Lower leg skin (tissue), 4 donors: ENCODE data around the gene C6orf118. TPM values are rescaled to one million over a fixed set of nuclear protein-coding genes. Genes with fewer than 3 reads are reported as not detected.

ENCODE experiments used
- DNase-seq, 2 donors: peaks; one replicate each; pipeline ENCODE4 v3.0.0-alpha.2; 2019; ENCODE audit warnings: low spot score in 2 of 2
- H3K4me3 ChIP-seq: fragments of 200-600 bp; sonication (generic); 2 replicates; pipeline ENCODE4 v1.5.1; 2017; ENCODE audit warnings: mild to moderate bottlenecking, low read depth; ENCODE audit not compliant: poor library complexity, severe bottlenecking
- POLR2A ChIP-seq, 2 donors: fragments of 450-650 bp; IDR thresholded peaks; one replicate each; pipeline ENCODE4 v1.6.1; 2016 to 2017; ENCODE audit warnings: antibody characterized with exemption in 2 of 2, mild to moderate bottlenecking in 1 of 2, moderate library complexity in 1 of 2
- WGBS, 2 donors: methylation state at CpG; one replicate each; pipeline ENCODE4 v1.1.5; 2018; 5-methylcytosine and 5-hydroxymethylcytosine counted together
- intact Hi-C: fragments of 100-400 bp; cut with DNase I; formaldehyde crosslinking; loops from one replicate; pipeline ENCODE4 v1.15.0; 2023; ENCODE audit warnings: low total_unique reads
- total RNA-seq, 4 donors: library from RNA; depleted of rRNA; stranded (reverse); fragments of >200 nt; gene quantifications; one replicate each; pipeline ENCODE4 v1.1.0, GENCODE V29; 2016
- TF ChIP-seq, protein P1 (sequence below), 3 donors: fragments of 450-650 bp; IDR thresholded peaks; one replicate each; pipeline ENCODE4 v1.5.1; 2016; ENCODE audit warnings: antibody characterized with exemption in 3 of 3, mild to moderate bottlenecking in 3 of 3, moderate library complexity in 2 of 3

C6orf118 gene
- total RNA-seq, 4 donors from 2014 or later: not detected

DNA sequence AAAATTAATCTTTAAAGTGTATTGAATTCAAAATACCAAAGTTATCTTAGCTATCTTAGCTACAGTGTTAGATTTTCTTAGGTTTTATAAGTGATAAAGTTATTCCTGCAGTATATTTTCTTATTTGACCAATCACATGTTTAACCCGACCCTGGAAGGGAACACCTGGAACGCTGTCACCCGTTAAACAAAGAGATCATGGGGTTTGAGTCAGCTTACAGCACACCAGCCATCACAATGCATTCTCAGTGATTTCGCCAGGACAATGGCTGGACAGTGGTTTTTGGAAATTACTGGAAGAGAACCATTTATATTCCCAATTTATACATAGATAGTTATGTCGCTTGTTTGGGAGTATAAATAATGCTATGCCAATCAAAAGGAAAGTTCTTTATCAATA is 10.5 kb downstream of the C6orf118 start:
- WGBS, 2 donors: 82 to 85% methylated on average over 5 of the region's 5 CpGs
- intact Hi-C loops: no loop called here
- TF ChIP-seq, protein P1, sequence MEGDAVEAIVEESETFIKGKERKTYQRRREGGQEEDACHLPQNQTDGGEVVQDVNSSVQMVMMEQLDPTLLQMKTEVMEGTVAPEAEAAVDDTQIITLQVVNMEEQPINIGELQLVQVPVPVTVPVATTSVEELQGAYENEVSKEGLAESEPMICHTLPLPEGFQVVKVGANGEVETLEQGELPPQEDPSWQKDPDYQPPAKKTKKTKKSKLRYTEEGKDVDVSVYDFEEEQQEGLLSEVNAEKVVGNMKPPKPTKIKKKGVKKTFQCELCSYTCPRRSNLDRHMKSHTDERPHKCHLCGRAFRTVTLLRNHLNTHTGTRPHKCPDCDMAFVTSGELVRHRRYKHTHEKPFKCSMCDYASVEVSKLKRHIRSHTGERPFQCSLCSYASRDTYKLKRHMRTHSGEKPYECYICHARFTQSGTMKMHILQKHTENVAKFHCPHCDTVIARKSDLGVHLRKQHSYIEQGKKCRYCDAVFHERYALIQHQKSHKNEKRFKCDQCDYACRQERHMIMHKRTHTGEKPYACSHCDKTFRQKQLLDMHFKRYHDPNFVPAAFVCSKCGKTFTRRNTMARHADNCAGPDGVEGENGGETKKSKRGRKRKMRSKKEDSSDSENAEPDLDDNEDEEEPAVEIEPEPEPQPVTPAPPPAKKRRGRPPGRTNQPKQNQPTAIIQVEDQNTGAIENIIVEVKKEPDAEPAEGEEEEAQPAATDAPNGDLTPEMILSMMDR (IDR thresholded peaks at IDR 0.05): no peak
- TF ChIP-seq POLR2A (IDR thresholded peaks at IDR 0.05): no peak
- no peak for DNase-seq
- no peak overlapping the region for H3K4me3 ChIP-seq

DNA sequence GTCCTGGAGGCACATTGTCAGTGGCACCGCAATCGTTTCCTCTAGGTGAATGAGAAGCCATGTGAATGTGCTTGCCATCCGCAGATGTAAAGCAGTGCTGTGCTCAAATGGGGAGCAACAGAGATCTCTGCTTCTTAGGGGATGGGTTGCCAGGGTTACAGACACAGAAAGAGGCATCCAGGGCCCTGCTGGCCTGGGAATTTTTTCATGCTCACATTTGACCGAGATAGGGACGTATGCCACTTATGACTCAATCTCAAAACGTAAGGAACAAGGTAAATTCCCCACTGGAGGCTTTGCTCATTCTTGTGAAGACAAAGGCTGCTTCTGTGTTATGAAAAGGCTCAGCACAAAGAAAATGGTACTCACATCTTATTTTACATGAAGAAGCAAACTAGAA is 11.0 kb downstream of the C6orf118 start:
- DNase-seq: no peak
- 74 to 79% methylated on average over 6 of the region's 6 CpGs for WGBS, 2 donors
- no peak for TF ChIP-seq POLR2A (IDR thresholded peaks at IDR 0.05)
- TF ChIP-seq, protein P1 (IDR thresholded peaks at IDR 0.05): no peak
- intact Hi-C loops: no loop called here
- no peak overlapping the region for H3K4me3 ChIP-seq

DNA sequence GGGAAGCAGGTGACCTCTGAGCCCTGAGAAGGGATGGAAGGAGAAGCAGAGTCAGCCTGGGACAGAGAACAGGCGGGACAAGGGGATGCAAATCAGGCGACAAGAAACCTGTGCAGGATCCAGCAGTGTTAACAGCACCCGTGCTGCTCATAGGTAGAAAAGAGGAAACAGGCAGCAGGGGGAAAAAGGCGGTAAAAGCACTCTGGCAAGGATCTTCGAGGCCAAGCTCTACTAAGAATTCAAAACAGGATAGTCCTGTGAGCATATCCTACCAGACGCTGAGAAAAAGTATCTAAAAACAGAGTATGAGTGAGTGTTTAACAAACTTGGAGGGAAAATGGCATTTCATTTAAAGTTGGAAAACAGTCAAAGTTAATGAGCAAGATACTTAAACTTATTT is 16.7 kb downstream of the C6orf118 start:
- no peak for DNase-seq
- WGBS, 2 donors: 81 to 82% methylated on average over 6 of the region's 6 CpGs
- intact Hi-C loops: no loop called here
- TF ChIP-seq, protein P1 (IDR thresholded peaks at IDR 0.05): no peak
- TF ChIP-seq POLR2A (IDR thresholded peaks at IDR 0.05): no peak
- no peak overlapping the region for H3K4me3 ChIP-seq

DNA sequence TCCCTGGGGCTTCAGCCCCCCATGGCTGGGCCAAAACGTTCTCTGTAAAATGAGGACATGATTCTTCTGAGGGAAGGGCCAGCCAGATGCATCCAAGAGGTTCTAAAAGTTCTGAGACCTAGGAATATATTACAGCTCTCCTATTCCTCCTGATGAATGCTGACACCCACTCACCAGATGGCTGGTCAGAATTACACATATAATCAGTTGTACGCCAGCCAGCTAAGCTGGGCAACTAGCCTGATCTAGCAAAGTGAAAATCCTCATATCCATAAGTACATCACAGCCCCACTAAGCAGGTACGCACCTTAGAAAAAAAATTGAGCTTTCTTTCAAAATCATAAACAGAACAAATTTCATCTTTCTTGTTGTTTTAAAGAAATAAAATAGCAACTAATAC is 34.8 kb downstream of the C6orf118 start:
- no peak for DNase-seq
- H3K4me3 ChIP-seq: no peak overlapping the region
- intact Hi-C loops: no loop called here
- no peak for TF ChIP-seq POLR2A (IDR thresholded peaks at IDR 0.05)
- TF ChIP-seq, protein P1 (IDR thresholded peaks at IDR 0.05): no peak
- WGBS, 2 donors: 68 to 74% methylated on average over 3 of the region's 3 CpGs

DNA sequence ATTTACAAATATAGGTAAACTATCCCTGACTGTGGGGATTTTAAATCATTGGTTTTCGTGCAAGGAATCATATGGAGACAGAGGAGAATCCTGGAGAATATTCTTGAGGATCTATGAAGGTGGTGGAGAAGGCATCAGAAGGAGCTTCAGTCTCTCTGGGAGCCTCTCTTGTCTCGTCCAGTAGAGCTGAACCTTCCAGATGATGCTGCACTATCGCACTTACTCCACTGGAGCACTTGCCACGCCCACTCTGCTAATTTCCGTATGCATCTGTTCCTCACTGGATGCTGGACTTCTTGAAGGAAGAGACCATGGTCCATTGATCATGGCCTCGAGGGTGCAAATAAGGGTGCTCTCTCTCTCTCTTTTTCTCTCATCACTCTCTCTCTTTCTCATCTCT is 36.8 kb downstream of the C6orf118 start:
- intact Hi-C loops: no loop called here
- no peak overlapping the region for H3K4me3 ChIP-seq
- TF ChIP-seq, protein P1 (IDR thresholded peaks at IDR 0.05): no peak
- no peak for TF ChIP-seq POLR2A (IDR thresholded peaks at IDR 0.05)
- DNase-seq: no peak
- 75 to 86% methylated on average over 6 of the region's 6 CpGs for WGBS, 2 donors

DNA sequence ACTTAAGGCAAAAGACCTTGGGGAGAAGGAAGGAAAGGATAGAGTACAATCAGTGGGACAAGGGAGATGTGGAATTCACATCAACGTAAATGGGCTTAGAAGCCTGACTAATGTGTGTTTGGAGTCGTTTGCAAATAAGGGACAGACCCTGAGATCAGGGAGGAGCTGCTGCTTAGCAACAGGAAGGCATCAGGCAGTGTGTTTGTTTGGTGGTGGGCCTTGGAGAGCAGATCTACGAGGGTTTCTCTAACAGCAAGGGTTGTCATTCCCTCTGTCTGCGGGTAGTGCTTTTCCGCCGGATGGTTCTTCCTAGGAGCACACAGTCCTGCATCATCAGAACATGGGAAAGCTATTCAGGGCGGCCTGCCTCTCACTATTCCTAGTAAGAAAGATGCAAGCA is 40.4 kb downstream of the C6orf118 start:
- intact Hi-C loops: no loop called here
- no peak overlapping the region for H3K4me3 ChIP-seq
- 61 to 70% methylated on average over 7 of the region's 7 CpGs for WGBS, 2 donors
- TF ChIP-seq POLR2A (IDR thresholded peaks at IDR 0.05): no peak
- TF ChIP-seq, protein P1 (IDR thresholded peaks at IDR 0.05): no peak
- DNase-seq: no peak
